NCI-H510A treated with DMSO at 0.1 percent for 48 hours (cell line): ENCODE measurements around the gene TET3.
"Not testable (repeated sequence)": the region's sequence is repeated elsewhere in the genome, so short reads cannot be mapped to it uniquely, and the experiment has no call there.

Experiments
- DNase-seq: peaks from one replicate; lab custom pipeline; 2025; lab: John Stamatoyannopoulos, UW

TET3 gene

GRCh38 chr2:73984203-73984921 lies at the start of gene TET3:
Gene TET3 (plus strand): TSS chr2:73984910. CDS start chr2:73986404, 1,494 bp downstream.
- DNase-seq = no peak

- no peak for DNase-seq
These were observed 49.1 kb upstream of the TET3 start for GRCh38 chr2:73935641-73936040.

- no peak for DNase-seq
These were observed 47.4 kb upstream of the TET3 start for GRCh38 chr2:73937103-73937885.

GRCh38 chr2:73937899-73938298 lies 46.8 kb upstream of the TET3 start:
- DNase-seq = no peak

- no peak for DNase-seq
These were observed 45.9 kb upstream of the TET3 start for GRCh38 chr2:73938718-73939352.

GRCh38 chr2:73939419-73939818 lies 45.3 kb upstream of the TET3 start:
- DNase-seq = no peak

GRCh38 chr2:73940066-73940465 lies 44.6 kb upstream of the TET3 start:
- DNase-seq = not testable (repeated sequence)

- DNase-seq = no peak
These were observed 42.0 kb upstream of the TET3 start for GRCh38 chr2:73942664-73943063.

GRCh38 chr2:73944714-73945113 lies 40.0 kb upstream of the TET3 start:
- DNase-seq = no peak

GRCh38 chr2:73946215-73946614 lies 38.5 kb upstream of the TET3 start:
- no peak for DNase-seq

GRCh38 chr2:73946666-73947065 lies 38.0 kb upstream of the TET3 start:
- no peak for DNase-seq

GRCh38 chr2:73947412-73948018 lies 37.2 kb upstream of the TET3 start:
- DNase-seq = no peak

GRCh38 chr2:73949802-73950201 lies 34.9 kb upstream of the TET3 start:
- no peak for DNase-seq

GRCh38 chr2:73952499-73953446 lies 31.9 kb upstream of the TET3 start:
- DNase-seq = no peak

- no peak for DNase-seq
These were observed 28.4 kb upstream of the TET3 start for GRCh38 chr2:73956218-73956865.

GRCh38 chr2:73961274-73961673 lies 23.4 kb upstream of the TET3 start:
- no peak for DNase-seq

- no peak for DNase-seq
These were observed 22.7 kb upstream of the TET3 start for GRCh38 chr2:73961823-73962615.

- no peak for DNase-seq
These were observed 21.9 kb upstream of the TET3 start for GRCh38 chr2:73962798-73963197.

GRCh38 chr2:73963385-73964120 lies 21.2 kb upstream of the TET3 start:
- DNase-seq = no peak
